ENCODE data around the gene WDHD1.
A peak's percentile ranks its signal among the peaks of the same experiment; 100 is the strongest.
"Not testable (repeated sequence)": the region's sequence is repeated elsewhere in the genome, so short reads cannot be mapped to it uniquely, and the experiment has no call there.

The WDHD1 gene

DNA sequence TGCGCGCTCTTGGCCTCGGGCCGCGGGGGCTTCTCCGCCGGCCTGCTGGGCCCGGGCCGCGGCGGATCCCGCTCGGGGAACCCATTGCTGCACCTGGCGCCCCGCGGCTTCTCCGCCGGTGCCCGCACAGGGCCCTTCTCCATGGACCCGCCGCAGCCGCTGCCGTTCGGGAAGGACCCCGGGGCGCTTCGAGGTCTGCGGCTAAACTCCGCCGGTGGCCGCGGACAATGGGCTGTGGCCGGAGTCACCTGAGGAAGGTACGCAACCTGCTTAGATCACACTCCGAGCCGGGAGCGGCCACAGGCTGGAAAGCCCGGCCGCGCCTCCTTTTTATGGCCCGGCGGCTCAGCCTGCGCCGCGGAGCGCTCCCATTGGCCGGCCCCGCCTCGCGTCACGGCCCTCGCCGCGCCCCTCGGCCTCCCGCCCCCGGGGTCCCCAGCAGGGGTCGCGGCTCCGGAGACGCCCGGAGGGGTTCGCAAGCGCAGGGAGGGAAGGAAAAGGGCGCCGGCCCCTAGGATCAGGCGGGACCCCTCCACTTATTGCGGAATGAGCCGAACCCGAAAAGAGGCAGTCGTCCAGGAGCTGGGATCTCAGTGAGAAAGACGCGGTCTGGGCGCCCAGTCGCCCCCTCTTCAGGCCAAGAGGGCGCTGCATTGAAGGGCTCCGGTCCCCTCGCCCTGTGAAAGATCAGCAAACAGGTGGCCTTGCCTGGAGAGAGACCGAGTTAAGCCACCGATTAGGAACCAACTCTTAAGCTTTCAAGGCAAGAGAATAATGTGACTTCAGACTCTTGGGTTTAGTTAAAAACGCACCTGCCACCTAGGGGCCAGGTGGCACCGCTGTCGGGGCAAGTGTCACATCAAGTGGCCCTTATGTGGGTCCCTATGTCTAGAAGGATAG, 124.1 kb downstream of the WDHD1 start, which contains the start of gene GCH1:
Gene GCH1 (minus strand): TSS at position 306 of the 900 bp plus-strand sequence. CDS start 163 bp downstream, at position 143.
- DNase-seq: peak; percentile 75

DNA sequence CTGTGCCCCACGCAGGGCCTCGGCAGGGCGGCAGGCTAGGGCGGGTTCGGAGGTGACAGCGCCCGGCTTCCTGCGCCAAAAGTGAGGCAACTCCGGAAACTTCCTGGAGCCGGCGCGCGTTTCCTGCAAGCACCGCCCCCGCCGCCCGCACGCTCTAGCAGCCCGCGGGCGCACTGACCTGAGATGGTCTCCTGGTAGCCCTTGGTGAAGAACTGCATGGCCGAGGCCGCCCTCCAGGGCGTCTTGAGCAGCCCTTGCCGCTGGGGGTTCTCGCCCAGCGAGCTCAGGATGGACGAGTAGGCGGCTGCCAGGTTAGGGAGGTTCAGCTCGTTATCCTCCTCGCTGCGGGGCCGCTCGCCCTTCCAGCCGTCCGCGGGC, 124.8 kb downstream of the WDHD1 start:
- peak; percentile 62 for DNase-seq

DNA sequence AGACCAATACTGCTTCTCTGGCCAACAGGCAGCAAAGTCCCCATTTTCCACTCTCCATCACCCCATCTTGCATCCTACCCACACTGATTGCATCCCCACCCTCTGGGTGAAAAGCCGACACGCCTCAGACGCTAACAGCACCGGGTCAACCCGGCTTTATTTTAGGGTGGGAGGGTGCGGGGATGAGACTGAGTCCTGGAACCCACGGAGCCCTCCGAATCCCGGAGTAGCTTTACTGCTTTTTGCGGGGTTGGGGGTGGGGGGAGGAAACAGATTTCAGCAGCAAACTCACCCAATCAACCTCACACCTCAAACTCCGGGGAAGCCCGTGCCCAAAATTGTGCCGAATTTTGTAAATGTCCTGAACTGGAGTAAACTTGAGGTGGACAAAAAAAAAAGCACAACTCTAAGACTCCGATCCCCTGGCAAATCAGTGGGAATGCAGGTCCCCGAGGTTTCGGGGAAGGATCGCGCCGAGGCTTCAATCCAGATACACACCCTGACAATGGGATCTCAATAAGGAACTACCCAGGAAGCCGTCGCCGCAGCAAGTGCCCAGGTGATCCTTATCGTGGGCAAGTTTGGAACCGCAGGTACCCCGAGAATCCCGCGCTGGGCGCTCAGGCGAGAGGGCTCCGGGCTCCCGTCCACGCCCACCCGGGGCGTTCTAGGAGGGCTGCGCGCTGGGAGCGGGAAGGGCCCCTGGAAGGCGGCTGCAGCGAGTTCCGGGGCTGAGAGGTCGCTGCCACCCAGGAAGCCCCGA, 125.3 kb downstream of the WDHD1 start:
- DNase-seq: no peak

DNA sequence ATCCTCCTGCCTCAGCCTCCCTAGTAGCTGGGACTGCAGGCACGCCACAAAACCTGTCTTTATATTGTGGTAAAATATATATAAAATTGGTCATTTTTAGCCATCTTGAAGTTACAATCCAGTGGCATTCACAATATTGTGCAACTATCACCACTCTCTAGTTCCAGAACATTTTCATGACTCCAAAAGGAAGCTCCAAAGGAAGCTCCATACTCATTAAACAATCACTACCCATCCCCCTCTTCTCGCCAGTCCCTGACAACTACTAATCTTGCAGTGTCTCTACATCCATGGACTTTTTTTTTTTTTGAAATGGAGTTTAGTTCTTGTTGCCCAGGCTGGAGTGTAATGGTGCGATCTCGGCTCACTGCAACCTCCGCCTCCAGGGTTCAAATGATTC, 127.3 kb downstream of the WDHD1 start:
- no peak for DNase-seq

DNA sequence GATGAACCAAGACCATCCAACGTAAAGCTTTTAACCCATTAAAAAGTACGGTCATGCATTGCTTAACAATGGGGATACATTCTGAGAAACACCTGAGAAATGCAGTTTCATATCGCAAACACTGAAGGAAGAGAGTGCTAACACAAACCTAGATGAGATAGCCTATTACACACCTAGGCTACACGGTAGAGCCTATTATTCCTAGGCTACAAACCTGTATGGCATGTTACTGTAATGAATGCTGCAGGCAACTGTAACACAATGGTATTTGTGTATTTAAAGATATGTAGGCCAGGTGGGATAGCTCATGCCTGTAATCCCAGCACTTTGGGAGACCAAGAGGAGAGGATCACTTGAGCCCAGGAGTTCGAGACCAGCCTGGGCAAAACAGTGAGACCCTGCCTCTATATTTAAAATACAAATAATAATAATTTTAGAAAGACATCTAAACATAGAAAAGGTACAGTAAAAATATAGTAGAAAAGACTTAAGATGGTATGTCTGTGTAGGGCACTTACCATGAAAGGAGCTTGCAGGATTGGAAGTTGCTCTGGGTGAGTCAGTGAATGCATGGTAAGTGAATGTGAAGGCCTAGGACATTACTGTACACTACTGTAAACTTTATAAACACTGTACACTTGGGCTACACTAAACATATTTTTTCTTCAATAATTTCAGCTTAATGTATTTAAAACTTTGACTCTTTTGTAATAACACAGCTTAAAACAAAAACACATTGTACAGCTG, 128.9 kb downstream of the WDHD1 start:
- DNase-seq: not testable (repeated sequence)

DNA sequence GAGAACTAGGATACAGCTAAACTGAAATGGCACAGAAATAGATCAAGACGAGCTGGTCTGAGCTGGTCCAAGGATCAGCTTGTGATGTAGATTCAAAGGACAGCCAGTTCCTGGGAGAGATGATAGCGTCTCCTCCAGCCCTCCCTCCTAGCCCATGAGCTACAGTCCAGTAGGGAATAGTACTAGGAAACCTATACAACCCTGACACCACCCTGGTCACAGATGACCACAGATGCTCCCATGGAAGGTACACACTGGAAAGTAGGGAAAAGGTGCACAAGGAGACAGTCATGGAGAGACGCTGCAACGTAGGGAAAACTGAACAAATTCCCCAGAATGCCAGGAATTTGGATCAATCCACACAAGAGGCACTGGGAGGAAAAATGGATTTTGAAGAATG, 131.2 kb downstream of the WDHD1 start:
- DNase-seq: no peak

DNA sequence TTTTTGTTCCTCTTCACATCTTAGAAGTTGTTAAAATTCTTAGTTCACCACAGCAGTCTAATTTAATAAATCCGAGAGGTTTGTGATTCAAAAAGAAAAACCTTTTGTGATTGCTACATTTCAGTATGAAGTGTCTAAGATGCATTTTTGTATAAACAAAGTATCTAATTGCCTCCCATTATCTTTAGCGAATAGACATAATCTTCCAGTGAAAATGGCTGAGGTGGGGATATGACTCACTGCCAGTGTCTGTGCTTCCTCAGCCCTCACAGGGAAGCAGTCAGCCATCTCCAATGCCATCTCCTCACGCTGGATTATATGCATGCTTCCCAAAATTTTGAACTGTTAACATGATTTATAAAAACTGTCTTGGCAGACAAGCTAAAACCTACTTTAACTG, 131.9 kb downstream of the WDHD1 start:
- DNase-seq: no peak

DNA sequence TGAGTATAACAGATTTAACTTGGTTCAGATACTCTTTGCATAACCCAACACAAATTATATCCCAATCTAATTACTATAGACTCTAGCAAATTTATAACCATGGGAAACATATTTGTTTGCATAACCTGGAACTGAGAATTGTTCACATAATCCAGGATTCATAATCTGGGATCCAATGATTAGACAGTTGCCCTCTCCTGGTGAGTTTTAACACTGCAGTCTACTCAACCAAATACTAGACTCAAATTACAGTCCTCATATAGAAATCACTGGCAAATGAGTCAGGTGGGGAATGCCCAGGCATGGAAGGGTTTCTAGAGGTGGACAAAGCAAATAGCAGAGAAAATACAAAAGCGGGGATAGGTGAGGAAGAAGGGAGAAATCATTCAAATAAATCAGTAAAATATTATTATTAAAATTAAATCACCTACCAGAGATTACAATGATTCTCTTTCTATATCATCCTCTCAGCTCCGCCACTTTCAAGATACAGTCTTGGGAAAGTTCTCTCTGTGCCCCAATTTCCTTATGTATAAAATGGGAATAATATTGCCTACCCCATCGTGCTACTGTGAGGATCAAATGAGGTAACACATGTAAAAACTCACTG, 133.6 kb downstream of the WDHD1 start:
- DNase-seq: no peak

DNA sequence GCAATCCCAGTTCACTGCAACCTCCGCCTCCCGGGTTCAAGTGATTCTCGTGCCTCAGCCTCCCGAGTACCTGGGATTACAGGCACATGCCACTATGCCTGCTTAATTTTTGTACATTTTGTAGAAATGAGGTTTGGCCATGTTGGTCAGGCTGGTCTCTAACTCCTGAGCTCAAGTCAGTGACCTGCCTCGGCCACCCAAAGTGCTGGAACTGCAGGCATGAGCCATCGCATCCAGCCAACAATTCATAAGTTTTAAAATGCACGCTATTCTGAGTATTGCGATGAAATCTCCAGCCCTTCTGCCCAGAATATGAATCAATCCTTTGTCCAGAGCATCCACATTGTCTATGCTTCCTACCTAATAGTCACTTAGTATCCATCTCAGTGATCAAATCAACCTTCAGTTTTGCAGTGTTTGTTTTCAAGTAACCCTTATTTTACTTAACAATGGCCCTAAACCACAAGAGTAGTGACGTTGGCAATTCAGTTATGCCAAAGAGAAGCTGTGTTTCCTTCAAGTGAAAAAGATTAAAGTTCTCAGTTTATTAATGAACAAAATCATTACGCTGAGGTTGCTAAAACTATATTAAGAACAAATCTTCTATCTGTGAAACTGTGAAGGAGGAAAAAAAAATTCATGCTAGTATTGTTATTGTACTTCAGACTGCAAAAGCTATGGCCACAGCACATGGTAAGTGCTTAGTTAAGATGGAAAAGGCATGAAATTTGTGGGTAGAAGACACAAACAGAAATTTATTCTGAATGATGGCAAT, 135.2 kb downstream of the WDHD1 start:
- no peak for DNase-seq

DNA sequence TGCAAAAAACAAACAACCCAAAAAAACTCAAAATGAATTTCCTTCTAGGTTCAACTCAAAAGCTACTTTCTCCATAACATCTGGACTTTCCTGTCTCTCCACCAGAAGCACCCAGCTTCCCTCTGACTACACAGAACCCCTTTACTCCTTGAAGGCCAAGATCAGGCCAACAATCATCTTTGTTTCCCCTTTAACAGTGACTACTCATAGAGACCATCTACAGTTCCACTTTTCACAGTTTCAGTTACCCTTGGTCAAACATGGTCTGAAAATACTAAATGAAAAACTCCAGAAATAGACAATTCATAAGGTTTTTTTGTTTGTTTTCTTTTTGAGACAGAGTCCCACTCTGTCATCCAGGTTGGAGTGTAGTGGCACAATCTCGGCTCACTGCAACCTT, 136.1 kb downstream of the WDHD1 start:
- no peak for DNase-seq

DNA sequence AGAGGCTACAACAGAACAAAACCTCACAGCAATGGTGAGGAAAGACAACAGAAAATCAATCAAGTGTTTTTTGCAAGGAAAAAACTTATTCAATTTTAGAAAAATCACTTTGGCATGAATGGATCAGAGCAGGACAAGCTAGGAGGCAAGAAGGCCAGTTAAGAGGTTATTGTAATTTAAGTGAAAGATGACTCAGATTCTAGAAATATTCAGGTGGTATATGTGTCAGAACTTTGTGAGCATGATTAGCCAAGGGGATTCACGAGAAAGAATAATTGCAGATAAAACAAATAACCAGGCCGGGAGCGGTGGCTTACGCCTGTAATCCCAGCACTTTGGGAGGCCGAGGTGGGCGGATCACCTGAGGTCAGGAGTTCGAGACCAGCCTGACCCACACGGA, 137.0 kb downstream of the WDHD1 start:
- no peak for DNase-seq
